Dedifferentiated amniotic fluid mesenchymal stem cell (primary cell): ENCODE measurements around the gene NPRL2.

ENCODE experiments used
- DNase-seq: peaks from one replicate; pipeline ENCODE4 v3.0.0-alpha.2; 2016; ENCODE audit errors: extremely low spot score

The NPRL2 gene

GRCh38 chr3:50304601-50305000, 46.0 kb downstream of the NPRL2 start:
- no peak for DNase-seq

DNA sequence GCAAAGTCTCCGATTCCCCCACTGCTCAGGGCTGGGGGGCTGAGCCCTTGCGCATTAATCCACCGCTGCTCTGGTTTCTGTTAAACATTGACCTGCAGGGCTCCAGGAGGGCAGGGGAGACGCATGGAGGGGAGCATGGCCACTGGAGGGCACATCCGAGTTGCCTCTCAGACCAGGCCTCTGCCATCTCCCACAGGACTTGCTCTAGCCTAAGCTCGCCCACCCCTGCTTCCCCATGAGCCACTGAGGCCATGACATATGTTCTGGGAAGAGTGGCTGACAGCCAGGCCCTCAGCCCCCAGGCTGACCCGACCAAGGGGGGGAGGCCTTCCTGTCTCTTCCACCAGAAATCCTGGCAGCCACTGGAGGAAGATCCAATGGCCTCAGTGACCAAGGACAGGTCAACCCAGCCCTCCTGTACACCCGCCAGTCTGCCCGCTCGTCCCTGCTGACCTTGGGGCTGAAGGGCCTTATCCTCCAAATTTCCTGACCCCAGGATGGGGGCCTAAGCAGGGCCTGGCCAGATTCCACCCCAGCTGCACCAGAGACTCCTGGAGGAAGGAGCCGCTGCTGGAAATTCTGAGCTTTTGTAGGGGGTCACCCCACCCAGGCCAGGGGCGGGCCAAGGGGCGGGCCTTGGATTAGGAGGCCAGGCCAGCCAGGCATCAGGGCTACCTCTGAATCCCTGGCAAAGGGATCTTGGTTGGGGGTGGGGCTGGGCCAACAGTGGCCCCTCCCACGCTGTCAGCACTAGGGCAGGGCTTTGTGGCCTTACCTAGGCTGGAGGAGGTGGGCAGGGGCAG, 47.4 kb downstream of the NPRL2 start, which contains the start of gene HYAL1:
TSS of gene HYAL1 (minus strand) at position 562 of the 803 bp plus-strand sequence. CDS start 618 bp downstream, outside the sequence.
- DNase-seq: peak; percentile 8

- DNase-seq: peak; percentile 7
These were observed 48.2 kb downstream of the NPRL2 start for GRCh38 chr3:50302095-50303012.

DNA sequence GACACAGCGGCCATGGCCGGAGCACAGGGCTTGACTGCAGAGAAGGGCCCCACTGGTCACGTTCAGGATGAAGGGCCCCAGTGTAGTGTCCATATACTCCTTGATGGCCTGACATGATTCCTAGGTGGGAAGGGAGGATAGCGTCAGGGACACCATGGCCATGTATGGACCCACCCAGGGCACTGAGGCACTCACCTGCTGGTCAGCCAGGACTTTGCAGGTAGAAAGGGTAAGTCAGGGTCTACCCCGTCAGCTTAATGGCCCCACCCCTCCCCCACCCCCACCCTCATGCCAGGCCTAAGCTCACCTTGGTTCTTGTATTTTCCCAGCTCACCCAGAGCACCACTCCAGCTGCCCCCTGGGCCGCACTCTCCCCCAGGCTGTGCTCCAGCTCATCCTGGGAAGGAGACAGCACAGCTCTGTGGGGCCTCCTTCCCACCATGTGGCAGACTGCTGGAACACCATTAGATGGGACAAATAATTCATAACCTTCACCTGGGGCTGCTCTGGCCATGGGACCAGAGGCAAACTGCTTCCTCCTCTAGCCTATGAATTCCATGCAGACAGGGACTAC, 49.8 kb downstream of the NPRL2 start:
- DNase-seq: peak; percentile 8

DNA sequence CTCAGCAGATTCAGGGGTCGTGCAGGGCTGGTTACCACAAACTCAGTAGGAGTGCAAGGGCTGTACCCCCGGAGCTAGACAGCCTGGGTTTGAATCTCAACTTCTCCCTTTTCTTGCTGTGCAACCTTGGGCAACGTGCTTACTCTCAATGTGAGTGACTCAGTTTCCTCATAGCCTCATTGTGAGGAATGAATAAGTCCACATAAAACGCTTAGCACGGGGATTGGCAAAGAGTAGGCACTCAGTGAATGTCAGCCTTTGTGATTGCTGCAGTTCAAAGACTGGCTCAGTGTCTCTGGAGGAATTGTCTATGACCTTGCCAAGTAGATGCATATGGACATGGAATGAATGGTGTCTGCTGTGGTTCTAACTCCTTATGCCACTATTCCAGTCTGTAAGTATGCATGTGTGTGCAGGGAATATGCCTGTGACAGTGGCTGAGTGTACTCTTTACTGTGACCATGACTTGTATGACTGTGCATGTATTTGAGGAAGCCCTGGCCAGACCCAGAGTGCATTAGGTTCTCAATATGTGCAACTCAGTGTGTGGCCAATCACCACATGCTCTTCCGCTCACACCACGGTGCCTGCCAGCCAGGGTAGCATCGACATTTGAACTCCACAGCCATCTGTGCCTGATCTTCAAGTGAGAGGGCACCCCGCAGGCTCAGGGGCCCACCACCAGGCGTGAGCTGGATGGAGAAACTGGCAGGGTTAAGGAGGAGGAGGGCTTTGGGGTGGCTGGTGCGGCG, 50.5 kb downstream of the NPRL2 start:
- DNase-seq: peak; percentile 40

DNA sequence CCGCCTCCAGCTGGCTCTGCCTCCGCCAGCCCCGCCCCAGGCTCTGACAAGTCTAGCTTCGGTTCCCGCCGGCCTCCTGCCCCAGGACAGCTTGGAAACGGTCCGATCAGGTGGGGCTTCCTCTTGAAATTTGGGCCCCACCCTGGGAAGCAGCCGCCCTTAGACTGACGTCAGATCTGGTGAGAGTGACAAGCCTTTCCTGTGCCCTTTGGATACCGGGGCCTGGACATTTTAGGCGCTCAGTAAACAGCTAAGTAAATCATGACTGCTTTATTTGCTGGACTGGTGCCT, 51.0 kb downstream of the NPRL2 start:
- no peak for DNase-seq

DNA sequence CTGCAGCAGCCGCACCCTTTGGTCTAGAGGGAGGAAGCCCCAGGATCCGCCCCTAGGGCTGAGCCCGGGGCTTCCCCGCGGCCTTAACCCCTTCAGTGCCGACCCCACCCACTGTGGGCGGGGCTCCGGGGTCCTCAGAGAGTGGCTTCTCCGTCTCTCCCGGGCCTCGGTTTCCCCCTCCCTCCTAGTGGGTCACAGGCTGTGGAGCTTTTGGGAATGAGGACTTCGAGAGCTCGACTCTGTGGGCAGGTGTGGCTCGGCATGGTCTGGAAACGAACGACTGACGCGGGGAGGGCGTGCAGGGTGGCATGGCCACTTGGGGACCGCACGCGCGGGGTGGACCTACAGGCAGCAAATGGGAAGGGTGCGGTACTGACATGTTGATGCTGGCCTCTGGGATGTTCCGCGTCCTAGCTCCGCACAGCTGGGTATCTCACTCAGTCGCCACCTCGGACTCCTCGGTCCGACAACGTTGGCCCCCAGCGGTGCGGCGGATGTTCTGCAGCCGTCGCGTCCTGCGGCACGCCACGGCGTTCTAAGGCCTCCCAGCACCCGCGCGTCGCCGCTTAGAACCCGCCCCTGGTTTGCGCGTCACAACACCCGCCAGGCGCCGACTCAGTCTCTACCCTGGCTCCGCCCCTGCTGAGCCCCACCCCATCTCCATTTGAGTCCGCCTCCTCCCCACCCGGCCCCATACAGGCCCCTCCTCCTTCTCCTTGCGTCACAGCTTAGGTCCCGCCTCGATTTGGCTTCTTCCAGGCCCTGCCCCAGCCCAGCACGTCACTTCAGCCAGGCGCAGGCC, 51.5 kb downstream of the NPRL2 start, which contains the start of the genes HYAL3 and NAA80:
TSS of gene HYAL3 (minus strand) at position 570 of the 802 bp plus-strand sequence. CDS start 3,803 bp downstream, outside the sequence.
TSS of gene NAA80 (minus strand) at position 570 of the 802 bp plus-strand sequence. CDS start 1,942 bp downstream, outside the sequence.
- peak; percentile 99 for DNase-seq

DNA sequence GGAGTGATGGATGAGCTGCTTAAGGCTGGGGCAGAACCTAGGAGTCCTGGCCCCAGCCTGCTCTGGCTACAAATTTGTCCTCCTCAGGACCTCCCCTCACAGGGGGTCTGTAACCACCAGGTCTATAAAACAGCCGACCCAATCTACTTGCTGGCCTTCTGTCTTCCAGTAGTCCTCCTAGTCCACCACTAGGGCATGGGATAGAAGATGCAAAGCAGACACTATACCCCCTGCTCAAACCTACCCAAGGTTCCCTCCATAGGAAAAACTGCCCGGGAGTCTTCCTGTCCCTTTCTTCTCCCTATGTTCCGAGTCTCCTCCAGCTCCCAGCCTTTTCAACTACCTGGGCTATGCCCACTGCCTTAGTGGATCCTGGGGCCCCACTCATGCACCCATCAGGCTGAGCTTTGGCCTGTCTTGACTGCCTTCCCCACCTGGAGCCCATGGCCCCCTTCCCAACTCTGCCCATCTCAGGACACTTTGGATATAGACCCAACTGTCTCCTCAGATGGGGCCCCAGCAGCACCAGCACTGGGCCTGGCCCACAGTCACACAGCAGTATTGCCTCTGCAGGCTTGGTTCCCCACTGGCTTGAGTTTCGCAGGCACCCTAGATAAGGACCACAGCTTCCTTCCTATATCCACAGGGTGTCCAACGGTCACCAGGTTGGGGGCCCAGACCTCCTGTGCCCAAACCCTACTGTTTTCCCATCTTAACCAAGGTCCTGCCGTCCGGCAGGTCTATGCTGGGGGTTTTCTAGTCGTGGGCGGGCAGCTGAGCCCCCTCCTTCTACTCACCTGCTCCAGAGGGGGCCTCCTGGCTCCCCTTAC, 52.5 kb downstream of the NPRL2 start:
- peak; percentile 11 for DNase-seq

DNA sequence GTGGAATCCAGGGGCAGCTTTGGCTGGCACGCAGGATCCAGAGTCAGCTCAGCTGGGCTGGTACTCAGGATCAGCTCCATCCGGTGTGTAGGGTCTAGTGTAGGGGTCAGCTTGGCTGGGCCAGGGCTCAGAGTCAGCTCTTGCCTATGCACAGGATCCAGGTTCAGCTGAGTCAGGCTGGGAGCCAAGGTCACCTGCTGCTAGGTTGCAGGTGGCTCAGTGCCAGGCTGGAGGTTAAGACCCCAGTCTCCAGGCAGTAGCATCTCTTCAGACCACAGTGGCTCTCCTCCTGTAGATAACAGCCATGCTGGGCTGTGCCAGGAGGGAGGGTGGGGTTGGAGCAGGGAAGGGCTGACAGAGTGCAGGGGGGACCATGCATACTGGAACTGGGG, 53.2 kb downstream of the NPRL2 start:
- DNase-seq: no peak
